H1 (cell line): ENCODE measurements around the gene ANXA3. TPM values are rescaled to one million over a fixed set of nuclear protein-coding genes. Genes with fewer than 3 reads are reported as not detected.

ENCODE experiments used
- CTCF ChIA-PET: fragments of 300-600 bp; sonication (Branson Sonifier 250); formaldehyde crosslinking; loops from one replicate; lab custom pipeline; 2021; ENCODE audit not compliant: partially characterized antibody; lab: Charles Lee
- POLR2A ChIA-PET: fragments of 300-600 bp; sonication (Branson Sonifier 250); formaldehyde crosslinking; loops from one replicate; lab custom pipeline; 2021; ENCODE audit warnings: inconsistent platforms; ENCODE audit not compliant: partially characterized antibody; lab: Charles Lee
- DNase-seq, 2 experiments: peaks; one replicate each; pipeline versions ENCODE4 v3.0.0 to v3.0.0-alpha.2; 2010 to 2022; ENCODE audit warnings: low spot score in 2 of 2, low read depth in 1 of 2, mixed read lengths in 1 of 2
- FAIRE-seq: peaks from 2 replicates; lab custom pipeline; 2011; peaks lifted over from hg19 to GRCh38; lab: Jason Lieb, UNC
- H2AFZ ChIP-seq: 2 replicates; pipeline ENCODE4 v1.8.1; 2012; ENCODE audit warnings: low read length, inconsistent platforms
- H2AK5ac ChIP-seq: 2 replicates; pipeline ENCODE4 v1.6.1; 2013; ENCODE audit warnings: low read depth, low read length
- H2BK120ac ChIP-seq: replicated peaks from 2 replicates; pipeline ENCODE3; 2013; ENCODE audit warnings: low read depth, low read length, inconsistent platforms
- H2BK12ac ChIP-seq: 2 replicates; pipeline ENCODE4 v1.6.1; 2013; ENCODE audit warnings: low read depth, low read length
- H2BK15ac ChIP-seq: 2 replicates; pipeline ENCODE4 v1.6.1; 2013; ENCODE audit warnings: low read length
- H2BK20ac ChIP-seq: 2 replicates; pipeline ENCODE4 v1.6.1; 2013; ENCODE audit warnings: low read length
- H2BK5ac ChIP-seq: 2 replicates; pipeline ENCODE4 v1.6.1; 2013; ENCODE audit warnings: low read depth, low read length
- H3K14ac ChIP-seq: 2 replicates; pipeline ENCODE4 v1.6.1; 2013; ENCODE audit warnings: inconsistent platforms; ENCODE audit not compliant: insufficient read length
- H3K18ac ChIP-seq: 2 replicates; pipeline ENCODE4 v1.6.1; 2013; ENCODE audit warnings: low read length; ENCODE audit errors: extremely low read depth
- H3K23ac ChIP-seq: 2 replicates; pipeline ENCODE4 v1.6.1; 2013; ENCODE audit warnings: inconsistent platforms; ENCODE audit not compliant: insufficient read length
- H3K23me2 ChIP-seq: 2 replicates; pipeline ENCODE4 v1.6.1; 2013; ENCODE audit warnings: low read depth, low read length
- H3K27ac ChIP-seq: 2 replicates; pipeline ENCODE4 v1.6.1; 2011; ENCODE audit warnings: low read depth, low read length, inconsistent platforms
- H3K27me3 ChIP-seq, 4 experiments: replicated peaks in 1 of 4; 1 replicate in 1 of 4; 2 replicates in 3 of 4; pipeline versions ENCODE4 v1.6.1 to v1.8.1; 2011 to 2013; ENCODE audit warnings: low read length in 3 of 4, mild to moderate bottlenecking in 3 of 4, inconsistent platforms in 2 of 4, mixed read lengths in 2 of 4, moderate library complexity in 1 of 4; ENCODE audit not compliant: control insufficient read depth in 3 of 4, insufficient read depth in 3 of 4; ENCODE audit errors: extremely low read depth in 1 of 4
- H3K36me3 ChIP-seq, 4 experiments: 2 replicates each; pipeline versions ENCODE4 v1.6.1 to v1.8.1; 2011 to 2013; ENCODE audit warnings: mild to moderate bottlenecking in 4 of 4, low read length in 3 of 4, moderate library complexity in 2 of 4, control low read depth in 1 of 4, inconsistent platforms in 1 of 4; ENCODE audit not compliant: insufficient read depth in 4 of 4, control insufficient read depth in 2 of 4
- H3K4ac ChIP-seq: replicated peaks from 2 replicates; pipeline ENCODE3; 2013; ENCODE audit warnings: low read length, low read depth, mixed read lengths, inconsistent platforms; ENCODE audit not compliant: insufficient read length
- H3K4me1 ChIP-seq, 4 experiments: replicated peaks in 1 of 4; 1 replicate in 1 of 4; 2 replicates in 3 of 4; pipeline versions ENCODE4 v1.6.1 to v1.8.1; 2011 to 2013; ENCODE audit warnings: low read length in 3 of 4, inconsistent platforms in 2 of 4, mixed read lengths in 1 of 4; ENCODE audit not compliant: insufficient read depth in 4 of 4, control insufficient read depth in 3 of 4
- H3K4me2 ChIP-seq, 2 experiments: 2 replicates each; pipeline versions ENCODE4 v1.6.1 to v1.8.1; 2011 to 2013; ENCODE audit warnings: low read depth in 2 of 2, low read length in 2 of 2, control low read depth in 1 of 2, inconsistent platforms in 1 of 2, mild to moderate bottlenecking in 1 of 2; ENCODE audit not compliant: insufficient read depth in 1 of 2
- H3K4me3 ChIP-seq, 4 experiments: fragments of 200-600, 300-600 bp in 1 of 4; sonication (generic), shearing (Covaris generic), sonication (Bioruptor Twin) in 1 of 4; 2 replicates each; pipeline versions ENCODE4 v1.5.1 to v1.8.1; 2011 to 2016; ENCODE audit warnings: low read length in 4 of 4, low read depth in 3 of 4, control low read depth in 2 of 4, inconsistent platforms in 2 of 4, mild to moderate bottlenecking in 2 of 4, mixed read lengths in 1 of 4, moderate library complexity in 1 of 4; ENCODE audit not compliant: insufficient read depth in 2 of 4; ENCODE audit errors: extremely low read depth in 1 of 4
- H3K56ac ChIP-seq: replicated peaks from 2 replicates; pipeline ENCODE3; 2013; ENCODE audit warnings: low read depth, mild to moderate bottlenecking, mixed read lengths, low read length, inconsistent platforms; ENCODE audit not compliant: insufficient read length
- H3K79me1 ChIP-seq: 2 replicates; pipeline ENCODE4 v1.6.1; 2013; ENCODE audit warnings: low read depth, low read length, control low read depth
- H3K79me2 ChIP-seq, 2 experiments: 2 replicates each; pipeline versions ENCODE4 v1.6.1 to v1.8.1; 2012 to 2013; ENCODE audit warnings: low read length in 2 of 2, mild to moderate bottlenecking in 2 of 2, inconsistent platforms in 1 of 2; ENCODE audit not compliant: insufficient read depth in 2 of 2, control insufficient read depth in 1 of 2
- H3K9ac ChIP-seq, 4 experiments: replicated peaks in 1 of 4; 1 replicate in 1 of 4; 2 replicates in 3 of 4; pipeline versions ENCODE4 v1.6.1 to v1.8.1; 2011 to 2013; ENCODE audit warnings: low read depth in 3 of 4, low read length in 3 of 4, control low read depth in 2 of 4, mild to moderate bottlenecking in 2 of 4, moderate library complexity in 2 of 4, inconsistent platforms in 1 of 4; ENCODE audit errors: extremely low read depth in 1 of 4
- H3K9me3 ChIP-seq, 2 experiments: 2 replicates each; pipeline versions ENCODE4 v1.6.1 to v1.8.1; 2012 to 2013; ENCODE audit warnings: mild to moderate bottlenecking in 2 of 2, moderate library complexity in 2 of 2, control low read depth in 1 of 2, inconsistent platforms in 1 of 2, low read depth in 1 of 2, low read length in 1 of 2, mixed read lengths in 1 of 2; ENCODE audit not compliant: insufficient read depth in 2 of 2
- H4K20me1 ChIP-seq, 2 experiments: replicated peaks in 1 of 2; 2 replicates each; pipeline versions ENCODE3 to v1.8.1; 2011 to 2013; ENCODE audit warnings: inconsistent platforms in 2 of 2, low read length in 2 of 2, mild to moderate bottlenecking in 1 of 2; ENCODE audit not compliant: insufficient read depth in 2 of 2, control insufficient read depth in 1 of 2
- H4K5ac ChIP-seq: 2 replicates; pipeline ENCODE4 v1.6.1; 2013; ENCODE audit warnings: low read length, low read depth, mixed read lengths, inconsistent platforms; ENCODE audit not compliant: insufficient read length
- H4K8ac ChIP-seq: 2 replicates; pipeline ENCODE4 v1.8.0; 2013; ENCODE audit warnings: mild to moderate bottlenecking, moderate library complexity, low read length, inconsistent platforms; ENCODE audit not compliant: insufficient read depth; ENCODE audit errors: extremely low read depth
- H4K91ac ChIP-seq: replicated peaks from 2 replicates; pipeline ENCODE3; 2013; ENCODE audit warnings: low read length, mixed read lengths, inconsistent platforms; ENCODE audit not compliant: insufficient read length
- TAF1 ChIP-seq: IDR thresholded peaks from 2 replicates; pipeline ENCODE4 v1.6.1; 2011; ENCODE audit warnings: mild to moderate bottlenecking, low read depth, low read length
- WGBS, 2 experiments: shearing (Covaris generic) in 1 of 2; methylation state at CpG; one replicate each; pipeline versions ENCODE4 v1.1.6 to v1.1.7; 2013 to 2015; ENCODE audit warnings: low lambda C conversion rate in 2 of 2, mixed read lengths in 2 of 2, inconsistent platforms in 1 of 2, low coverage in 1 of 2, missing lambda C conversion rate in 1 of 2; ENCODE audit not compliant: insufficient replicate concordance in 2 of 2, insufficient coverage in 1 of 2, insufficient read length in 1 of 2; ENCODE audit errors: extremely low coverage in 1 of 2, missing lambda C conversion rate in 1 of 2; 5-methylcytosine and 5-hydroxymethylcytosine counted together
- polyA plus RNA-seq, 7 experiments: library from polyadenylated mRNA; depleted of rRNA in 3 of 7; stranded (reverse) in 5 of 7; unstranded in 2 of 7; fragments of >200 nt in 5 of 7; fragments of 200-250 nt in 2 of 7; gene quantifications; 1 replicate in 5 of 7; 2 replicates in 1 of 7; 4 replicates in 1 of 7; pipeline versions ENCODE4 v1.2.1 to v1.2.3, GENCODE V29; 2011 to 2013; ENCODE audit warnings: missing spikeins in 2 of 7, mixed read lengths in 2 of 7
- total RNA-seq: library from RNA; stranded (reverse); fragmentation: NEBNext Ultra II Directional; extraction: Animal tissue kit (Norgen Biotek cat#: 25700); gene quantifications from 2 replicates; pipeline ENCODE4 v1.2.1, GENCODE V29; 2021

The ANXA3 gene
- total and polyA plus RNA-seq, 2 of the 8 experiments (the other 6 are each of a cell fraction or from before 2014, with no cell fraction given) = 10.3 to 27.3 TPM

DNA sequence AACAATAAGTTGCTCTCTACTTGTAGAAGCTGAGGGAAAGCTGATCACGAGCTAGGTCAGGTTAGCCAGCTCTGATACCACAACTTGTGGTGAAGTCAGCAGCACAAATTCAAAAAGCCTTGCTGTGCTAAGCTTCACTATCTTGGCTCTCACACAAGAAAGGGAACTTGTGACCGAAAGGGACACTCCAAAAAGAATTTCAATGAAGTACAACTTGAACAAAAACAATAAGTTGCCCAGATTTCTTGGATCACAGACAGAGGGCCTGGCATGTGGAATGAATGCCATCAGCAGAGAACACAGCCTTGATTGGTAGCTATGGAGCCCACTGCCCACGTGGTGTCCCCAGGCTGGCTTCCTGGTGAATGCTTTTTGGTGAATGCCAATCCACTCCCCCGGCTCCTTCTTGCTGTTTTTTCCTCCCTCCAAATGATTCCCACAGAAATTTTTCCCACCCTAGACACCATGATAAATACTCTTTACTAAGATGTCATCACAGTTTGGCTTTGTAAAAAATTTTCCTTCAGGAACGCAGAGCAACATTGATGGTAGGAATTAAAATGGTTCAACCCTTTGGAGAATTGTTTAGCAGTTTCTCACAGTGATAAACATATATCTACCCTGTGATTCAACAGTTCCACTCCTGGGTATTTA lies 82.6 kb downstream of the ANXA3 start:
- Histone ChIP-seq H3K9me3 (no peaks in the 10 kb centered on the region), H3K4me2 (no peak overlapping the region), H3K79me1 (no peaks in the 10 kb centered on the region), H4K20me1 (no peaks in the 10 kb centered on the region), H4K8ac (no peak overlapping the region), H3K4me3 (no peak overlapping the region), H3K27me3 (no peaks in the 10 kb centered on the region), H3K14ac (no peak overlapping the region), H4K91ac (no peak overlapping the region), H3K4me1 (no peaks in the 10 kb centered on the region), H3K23ac (no peak overlapping the region), H3K4ac (no peak overlapping the region), H3K79me2 (no peaks in the 10 kb centered on the region), H3K27ac (no peak overlapping the region), H2BK5ac (no peak overlapping the region), H2BK20ac (no peak overlapping the region), H3K18ac (no peak overlapping the region), H3K56ac (no peak overlapping the region), H3K23me2 (no peaks in the 10 kb centered on the region), H3K9ac (no peak overlapping the region), H3K36me3 (no peaks in the 10 kb centered on the region), H2BK12ac (no peak overlapping the region), H2BK15ac (no peak overlapping the region), H2BK120ac (no peak overlapping the region), H2AK5ac (no peak overlapping the region), H4K5ac (no peak overlapping the region), H2AFZ (peak overlapping the region; percentile 45; the same call in 1 of the 2 replicates)
- no peak for TF ChIP-seq TAF1
- FAIRE-seq (no peak), DNase-seq (no peak)
- WGBS, 2 experiments = 86% methylated on average over 5 of the region's 5 CpGs; no CpG with 5 or more reads in 1 of the 2 experiments
- ChIA-PET POLR2A (interaction anchor here (0.6 kb wide), 1 partner anchor 575 kb away, joined by 6 read pairs; no protein-coding TSS in a partner anchor), CTCF (interaction anchor here (1.8 to 4.7 kb wide), 3 partner anchors 10 to 20 kb away, joined by 4 to 38 read pairs (median 5); no protein-coding TSS in a partner anchor)
